Measurements from ENCODE around the gene MCOLN3.

The MCOLN3 gene

GRCh38 chr1:85048296-85049064 is at the start of gene MCOLN3:
Gene MCOLN3, minus strand, starts transcription at chr1:85048500. Its CDS starts 3,140 bp downstream, at chr1:85045360.
- DNase-seq (ENCODE audit: extremely low read depth in 1 of 2, low read depth in 1 of 2) = no peak

GRCh38 chr1:85093644-85094043 is 45.3 kb upstream of the MCOLN3 start:
- DNase-seq (ENCODE audit: extremely low read depth in 1 of 2, low read depth in 1 of 2) = no peak

GRCh38 chr1:85091671-85092280 is 43.5 kb upstream of the MCOLN3 start:
- DNase-seq (ENCODE audit: extremely low read depth in 1 of 2, low read depth in 1 of 2) = peak in 1 of 2 donors; percentile 2

GRCh38 chr1:85090225-85090624 is 41.9 kb upstream of the MCOLN3 start:
- DNase-seq (ENCODE audit: extremely low read depth in 1 of 2, low read depth in 1 of 2) = no peak

GRCh38 chr1:85089203-85089602 is 40.9 kb upstream of the MCOLN3 start:
- no peak for DNase-seq (ENCODE audit: extremely low read depth in 1 of 2, low read depth in 1 of 2)

- DNase-seq (ENCODE audit: extremely low read depth in 1 of 2, low read depth in 1 of 2) = no peak
Observed at GRCh38 chr1:85088408-85088784, 40.1 kb upstream of the MCOLN3 start.

- no peak for DNase-seq (ENCODE audit: extremely low read depth in 1 of 2, low read depth in 1 of 2)
Observed at GRCh38 chr1:85087659-85088407, 39.5 kb upstream of the MCOLN3 start.

- DNase-seq (ENCODE audit: extremely low read depth in 1 of 2, low read depth in 1 of 2) = no peak
Observed at GRCh38 chr1:85085417-85085816, 37.1 kb upstream of the MCOLN3 start.

- DNase-seq (ENCODE audit: extremely low read depth in 1 of 2, low read depth in 1 of 2) = no peak
Observed at GRCh38 chr1:85078903-85079302, 30.6 kb upstream of the MCOLN3 start.

GRCh38 chr1:85074365-85074964 is 26.2 kb upstream of the MCOLN3 start:
- no peak for DNase-seq (ENCODE audit: extremely low read depth in 1 of 2, low read depth in 1 of 2)

- DNase-seq (ENCODE audit: extremely low read depth in 1 of 2, low read depth in 1 of 2) = no peak
Observed at GRCh38 chr1:85070972-85071492, 22.7 kb upstream of the MCOLN3 start.

GRCh38 chr1:85068846-85069245 is 20.5 kb upstream of the MCOLN3 start:
- no peak for DNase-seq (ENCODE audit: extremely low read depth in 1 of 2, low read depth in 1 of 2)

GRCh38 chr1:85065550-85065949 is 17.2 kb upstream of the MCOLN3 start:
- DNase-seq (ENCODE audit: extremely low read depth in 1 of 2, low read depth in 1 of 2) = no peak

- no peak for DNase-seq (ENCODE audit: extremely low read depth in 1 of 2, low read depth in 1 of 2)
Observed at GRCh38 chr1:85062425-85063026, 14.2 kb upstream of the MCOLN3 start.

GRCh38 chr1:85061711-85062424 is 13.6 kb upstream of the MCOLN3 start:
- peak; percentile 44 to 77 for DNase-seq (ENCODE audit: extremely low read depth in 1 of 2, low read depth in 1 of 2)

GRCh38 chr1:85060038-85060437 is 11.7 kb upstream of the MCOLN3 start:
- no peak for DNase-seq (ENCODE audit: extremely low read depth in 1 of 2, low read depth in 1 of 2)

GRCh38 chr1:85059563-85059962 is 11.3 kb upstream of the MCOLN3 start:
- no peak for DNase-seq (ENCODE audit: extremely low read depth in 1 of 2, low read depth in 1 of 2)

- no peak for DNase-seq (ENCODE audit: extremely low read depth in 1 of 2, low read depth in 1 of 2)
Observed at GRCh38 chr1:85058786-85059185, 10.5 kb upstream of the MCOLN3 start.

GRCh38 chr1:85058311-85058710 is 10.0 kb upstream of the MCOLN3 start:
- no peak for DNase-seq (ENCODE audit: extremely low read depth in 1 of 2, low read depth in 1 of 2)

GRCh38 chr1:85054664-85055063 is 6.4 kb upstream of the MCOLN3 start:
- no peak for DNase-seq (ENCODE audit: extremely low read depth in 1 of 2, low read depth in 1 of 2)
